GM12878 (cell line): ENCODE results near the gene OLAH. TPM values are rescaled to one million over a fixed set of nuclear protein-coding genes. Genes with fewer than 3 reads are reported as not detected.

Experiments
- ATF7 ChIP-seq: fragments of 450-650 bp; IDR thresholded peaks from 2 replicates; pipeline ENCODE4 v1.6.1; 2016; ENCODE audit warnings: low read depth, mild to moderate bottlenecking
- CBX5 ChIP-seq: sonication (generic); IDR thresholded peaks from 2 replicates; pipeline ENCODE4 v1.6.1; 2016; ENCODE audit warnings: low read depth, moderate library complexity, mild to moderate bottlenecking, inconsistent platforms
- ESRRA ChIP-seq: IDR thresholded peaks from 2 replicates; pipeline ENCODE4 v1.6.1; 2012; ENCODE audit warnings: mild to moderate bottlenecking, low read length, improper control_type of control experiment
- MXI1 ChIP-seq: fragments of 150-350 bp; IDR thresholded peaks from 2 replicates; pipeline ENCODE4 v1.6.1; 2011; ENCODE audit warnings: low read depth, mild to moderate bottlenecking, inconsistent platforms, low read length, improper control_type of control experiment
- NFIC ChIP-seq: IDR thresholded peaks from 2 replicates; pipeline ENCODE4 v1.6.1; 2012; ENCODE audit warnings: low read depth, mild to moderate bottlenecking, inconsistent platforms, low read length, moderate library complexity
- NR2C1 ChIP-seq: fragments of 450-650 bp; IDR thresholded peaks from 2 replicates; pipeline ENCODE4 v1.6.1; 2017; ENCODE audit warnings: antibody characterized with exemption, mild to moderate bottlenecking, moderate library complexity
- NRF1 ChIP-seq: conservative IDR thresholded peaks from 2 replicates; pipeline ENCODE4 v1.6.1; 2011; ENCODE audit warnings: mild to moderate bottlenecking, low read depth, low read length, improper control_type of control experiment
- TCF3 ChIP-seq: IDR thresholded peaks from 2 replicates; pipeline ENCODE4 v1.6.1; 2012; ENCODE audit warnings: low read depth, mild to moderate bottlenecking, low read length, borderline replicate concordance; ENCODE audit not compliant: insufficient read depth
- YY1 ChIP-seq: IDR thresholded peaks from 2 replicates; pipeline ENCODE4 v1.6.1; 2011; ENCODE audit warnings: low read depth, mild to moderate bottlenecking, low read length
- ZBED1 ChIP-seq: IDR thresholded peaks from 2 replicates; pipeline ENCODE4 v1.6.1; 2016; ENCODE audit warnings: borderline replicate concordance
- ZBTB4 ChIP-seq: fragments of 450-650 bp; formaldehyde crosslinking; IDR thresholded peaks from 2 replicates; pipeline ENCODE4 v1.4.0; 2022; ENCODE audit warnings: mild to moderate bottlenecking, moderate library complexity
- ZNF24 ChIP-seq: fragments of 450-650 bp; IDR thresholded peaks from 2 replicates; pipeline ENCODE4 v1.6.1; 2017; ENCODE audit warnings: antibody characterized with exemption, mild to moderate bottlenecking
- ZSCAN29 ChIP-seq: fragments of 450-650 bp; IDR thresholded peaks from 2 replicates; pipeline ENCODE4 v1.6.1; 2017; ENCODE audit warnings: mild to moderate bottlenecking, moderate library complexity
- polyA plus RNA-seq, 11 experiments: library from polyadenylated mRNA; depleted of rRNA in 4 of 11; unstranded in 6 of 11; stranded (reverse) in 5 of 11; fragments of >200 nt; fragmentation: Nextera tagmentation in 4 of 11; fragmentation: Illumina TruSeq in 1 of 11; extraction: Ambion mirVana in 4 of 11; extraction: Trizol in 1 of 11; gene quantifications; 1 replicate in 1 of 11; 2 replicates in 10 of 11; pipeline versions ENCODE4 v1.2.1 to v1.2.3, GENCODE V29; 2011 to 2016; ENCODE audit warnings: inconsistent platforms in 2 of 11, missing spikeins in 2 of 11, low read depth in 1 of 11
- total RNA-seq, 4 experiments: library from RNA; depleted of rRNA in 3 of 4; stranded (reverse); fragments of >200 nt in 3 of 4; fragmentation: Illumina TruSeq in 1 of 4; extraction: Trizol in 1 of 4; gene quantifications; 2 replicates each; pipeline versions ENCODE4 v1.2.1 to v1.2.3, GENCODE V29; 2013 to 2021
- TF ChIP-seq, protein P1 (sequence below): fragments of 450-650 bp; IDR thresholded peaks from 2 replicates; pipeline ENCODE4 v1.6.1; 2014; ENCODE audit warnings: mild to moderate bottlenecking

OLAH gene
- total and polyA plus RNA-seq, 10 of the 15 experiments (the other 5 are each of a cell fraction or from before 2014, with no cell fraction given) = 0.10 to 1.4 (median 0.59) TPM; not detected in 1

- TF ChIP-seq ZBED1 (no peak), ZNF24 (no peak), ZBTB4 (CRISPR knock-in tag) (no peak), NFIC (no peak), TCF3 (peak; percentile 66; the same call in 1 of the 2 replicates), ESRRA (0 out of 2 replicates have a peak, but pooled peaks have one; percentile 52), ZSCAN29 (no peak), MXI1 (peak; percentile 79), YY1 (peak; percentile 77), NR2C1 (peak; percentile 60), NRF1 (peak; percentile 88), CBX5 (peak; percentile 62; the same call in 1 of the 2 replicates), ATF7 (no peak)
- TF ChIP-seq, protein P1, sequence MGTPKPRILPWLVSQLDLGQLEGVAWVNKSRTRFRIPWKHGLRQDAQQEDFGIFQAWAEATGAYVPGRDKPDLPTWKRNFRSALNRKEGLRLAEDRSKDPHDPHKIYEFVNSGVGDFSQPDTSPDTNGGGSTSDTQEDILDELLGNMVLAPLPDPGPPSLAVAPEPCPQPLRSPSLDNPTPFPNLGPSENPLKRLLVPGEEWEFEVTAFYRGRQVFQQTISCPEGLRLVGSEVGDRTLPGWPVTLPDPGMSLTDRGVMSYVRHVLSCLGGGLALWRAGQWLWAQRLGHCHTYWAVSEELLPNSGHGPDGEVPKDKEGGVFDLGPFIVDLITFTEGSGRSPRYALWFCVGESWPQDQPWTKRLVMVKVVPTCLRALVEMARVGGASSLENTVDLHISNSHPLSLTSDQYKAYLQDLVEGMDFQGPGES = no peak
These were observed 53.5 kb downstream of the OLAH start, which contains the start of gene RPP38 (continued) for GRCh38 chr10:15097011-15097812.
